ENCODE results near the gene ARFIP1. TPM values are rescaled to one million over a fixed set of nuclear protein-coding genes. Genes with fewer than 3 reads are reported as not detected.
"Not testable (repeated sequence)": the region's sequence is repeated elsewhere in the genome, so short reads cannot be mapped to it uniquely, and the experiment has no call there.

The ARFIP1 gene
- total RNA-seq, 1 donor from 2014 or later, result 37.6 TPM

DNA sequence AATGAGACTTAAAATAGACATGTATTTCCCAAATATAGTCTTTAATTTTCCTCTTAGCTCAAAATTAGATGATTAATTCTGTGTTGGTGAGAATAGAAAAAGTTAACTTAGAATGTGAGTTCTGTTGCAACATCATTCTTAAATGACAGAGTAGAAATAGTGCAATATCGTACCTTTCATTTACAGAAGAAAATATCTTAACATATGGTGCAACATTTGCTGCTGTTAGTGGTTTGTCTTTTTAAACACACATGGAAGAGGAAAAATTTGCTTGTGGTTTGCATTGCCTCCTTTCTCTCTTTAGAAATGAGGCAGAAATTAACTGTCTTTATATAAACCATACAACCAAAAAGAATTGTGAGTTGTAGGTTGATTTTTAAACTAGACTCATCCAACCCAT is 117.1 kb downstream of the ARFIP1 start:
- no peak for DNase-seq (ENCODE audit: low read depth, low spot score)

DNA sequence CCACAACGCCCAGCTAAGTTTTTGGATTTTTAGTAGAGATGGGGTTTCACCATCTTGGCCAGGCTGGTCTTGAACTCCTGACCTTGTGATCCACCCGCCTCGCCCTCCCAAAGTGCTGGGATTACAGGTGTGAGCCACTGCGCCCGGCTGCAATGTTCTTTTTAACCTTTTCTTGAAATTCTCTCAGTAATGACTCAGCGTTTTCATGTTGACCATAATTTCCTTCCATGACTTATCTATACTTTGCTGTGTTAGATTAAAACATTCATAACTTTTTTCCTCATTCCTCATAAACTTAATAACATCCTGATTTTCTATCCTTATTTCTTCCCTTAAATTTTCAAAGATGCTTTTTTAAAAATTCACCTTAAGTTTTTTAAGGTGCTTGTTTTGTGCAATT is 118.4 kb downstream of the ARFIP1 start:
- DNase-seq (ENCODE audit: low read depth, low spot score), result not testable (repeated sequence)

DNA sequence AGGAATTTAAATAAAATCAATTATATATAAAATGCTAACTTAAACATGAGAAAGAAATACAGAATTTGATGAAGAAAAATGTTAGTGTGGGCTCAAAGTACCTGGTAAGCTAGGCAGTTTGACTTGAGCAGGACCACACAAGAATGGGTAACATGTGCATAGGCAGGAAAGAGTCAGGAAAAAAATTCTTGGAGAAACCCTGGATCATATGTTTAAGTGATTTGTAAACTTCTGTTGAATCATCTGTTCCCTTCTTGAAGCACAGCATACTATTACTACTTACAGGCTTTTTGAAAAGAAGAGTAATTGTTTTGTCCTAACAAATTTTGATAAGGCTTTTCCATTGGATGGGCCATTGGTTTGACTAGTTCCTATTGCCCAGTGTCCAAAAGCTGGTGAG is 118.9 kb downstream of the ARFIP1 start:
- DNase-seq (ENCODE audit: low read depth, low spot score), result no peak

DNA sequence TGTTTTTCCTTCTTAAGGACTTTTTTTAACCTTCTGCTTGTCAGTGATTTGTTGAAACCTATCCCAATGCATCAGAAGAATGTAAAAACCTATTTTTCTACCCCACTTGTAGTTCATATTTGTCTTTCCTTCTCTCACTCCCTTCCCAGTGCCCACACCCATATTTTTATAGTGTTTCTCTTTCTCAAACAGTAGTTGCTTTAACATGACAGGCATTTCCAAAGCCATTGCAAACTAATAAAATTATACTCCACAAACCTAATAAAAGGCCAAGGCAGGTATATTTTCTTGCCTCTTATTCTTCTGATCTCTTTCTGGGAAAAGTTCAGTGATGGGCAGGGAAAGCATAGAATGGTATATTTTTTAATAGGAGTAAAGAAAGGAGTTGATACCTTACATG is 120.6 kb downstream of the ARFIP1 start:
- DNase-seq (ENCODE audit: low read depth, low spot score), result no peak

DNA sequence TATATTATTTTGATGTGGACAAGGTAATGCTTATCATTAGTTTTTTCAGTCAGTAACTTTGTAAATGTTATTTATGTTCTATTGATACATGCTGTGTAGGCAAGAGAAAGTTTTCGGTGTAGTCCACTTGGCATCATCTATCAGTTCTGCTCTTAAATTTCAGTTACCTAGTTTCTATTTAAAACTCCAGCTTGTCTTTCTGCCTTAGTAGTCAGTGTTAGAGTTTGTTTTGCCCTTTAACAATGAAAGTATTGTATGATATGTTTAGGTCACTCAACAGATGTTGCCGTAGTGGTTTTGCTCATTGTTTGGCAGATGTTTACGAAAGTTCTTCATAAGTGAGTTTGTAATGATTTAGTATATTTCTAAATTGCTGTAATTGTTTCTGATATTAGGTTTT is 121.5 kb downstream of the ARFIP1 start:
- no peak for DNase-seq (ENCODE audit: low read depth, low spot score)

DNA sequence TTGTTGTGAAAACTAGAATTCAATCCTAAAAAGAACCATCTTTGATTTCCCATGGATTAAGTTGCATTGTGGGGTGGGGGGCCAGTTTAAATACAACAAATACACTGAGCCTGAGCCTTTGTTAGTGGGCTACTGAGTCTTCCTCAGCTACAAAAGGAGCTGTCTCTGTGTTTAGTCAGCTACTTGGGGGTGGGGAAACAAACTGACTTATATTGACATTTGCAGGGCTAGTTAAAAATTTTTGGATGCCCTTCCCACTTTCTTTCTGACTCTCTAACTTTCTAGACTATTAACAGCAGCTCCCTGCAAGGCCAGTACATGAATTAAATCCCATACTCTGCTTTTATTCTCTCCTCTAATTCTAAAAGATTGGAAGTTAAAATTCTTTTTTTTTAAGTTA is 123.9 kb downstream of the ARFIP1 start:
- no peak for DNase-seq (ENCODE audit: low read depth, low spot score)

DNA sequence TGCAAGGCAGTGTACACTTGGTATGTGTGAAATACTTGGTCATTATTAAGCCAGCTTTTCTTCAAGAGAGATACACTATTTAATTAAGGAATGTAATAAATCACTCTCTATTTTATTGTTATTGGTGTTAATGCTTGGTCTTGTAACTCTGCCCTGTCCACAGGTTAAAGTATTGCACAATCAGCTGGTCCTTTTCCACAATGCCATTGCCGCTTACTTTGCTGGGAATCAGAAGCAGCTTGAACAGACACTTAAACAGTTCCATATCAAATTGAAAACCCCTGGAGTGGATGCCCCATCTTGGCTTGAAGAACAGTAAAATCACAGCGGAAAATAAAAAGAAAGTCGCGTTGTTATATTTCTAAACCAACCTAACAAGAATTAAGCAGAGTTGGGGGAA is 130.1 kb downstream of the ARFIP1 start:
- no peak for DNase-seq (ENCODE audit: low read depth, low spot score)

DNA sequence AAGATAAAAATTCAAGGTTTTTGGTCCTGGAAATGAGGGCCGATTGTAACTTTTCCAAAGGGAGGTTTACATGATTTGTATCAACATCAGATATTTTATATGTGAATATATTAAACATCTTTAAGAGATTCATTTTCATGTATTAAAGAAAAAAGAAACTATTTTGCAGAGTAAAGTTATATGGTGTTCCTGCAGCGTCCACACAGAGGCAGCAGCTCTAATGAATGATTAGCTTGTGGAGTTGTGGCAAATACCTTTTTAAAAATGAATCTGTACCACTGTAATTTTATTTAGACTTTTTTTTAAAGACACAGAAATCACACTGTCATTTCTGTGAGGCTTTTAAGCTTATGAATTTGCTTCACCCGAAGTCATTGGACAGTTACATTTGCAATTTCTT is 130.8 kb downstream of the ARFIP1 start:
- no peak for DNase-seq (ENCODE audit: low read depth, low spot score)

DNA sequence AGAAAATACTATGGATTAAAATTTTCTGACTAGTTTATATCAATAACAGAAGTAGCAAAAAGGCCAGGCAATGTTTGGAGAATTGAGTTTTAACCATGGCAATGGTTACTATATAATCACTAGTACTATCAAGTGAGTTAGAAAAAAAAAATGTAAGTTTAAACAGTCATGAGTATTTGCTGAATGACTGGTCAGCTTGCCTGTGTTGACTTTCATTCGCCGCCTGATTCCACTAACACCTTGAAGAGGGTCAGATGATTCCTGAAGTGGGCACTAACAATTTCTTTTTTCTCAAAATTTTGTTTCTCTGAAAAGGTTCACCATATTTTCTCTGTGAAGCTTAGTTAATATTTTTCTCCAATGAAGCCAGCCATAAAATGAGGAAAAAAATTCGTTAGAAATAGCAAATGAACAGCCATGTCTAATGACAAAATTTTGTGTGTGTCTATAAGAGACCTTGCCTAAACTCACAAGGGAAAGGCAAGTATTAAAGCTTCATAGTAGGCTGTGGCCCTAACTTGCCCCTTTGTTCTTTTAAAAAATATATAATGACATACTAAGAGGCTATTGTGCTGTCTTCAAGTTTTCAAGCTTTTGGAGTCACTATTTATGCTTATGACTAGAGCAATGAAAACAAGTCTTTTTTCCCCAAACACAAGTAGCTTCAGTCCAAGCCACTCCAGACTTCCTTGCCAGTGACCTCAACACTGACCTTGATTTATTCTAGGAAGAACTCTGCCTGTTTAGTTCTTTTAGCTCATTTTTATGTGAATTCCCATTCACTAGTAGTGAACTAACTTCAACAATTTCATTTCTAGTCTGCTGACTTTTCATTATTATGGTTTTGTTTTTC is 138.0 kb downstream of the ARFIP1 start:
- no peak for DNase-seq (ENCODE audit: low read depth, low spot score)

DNA sequence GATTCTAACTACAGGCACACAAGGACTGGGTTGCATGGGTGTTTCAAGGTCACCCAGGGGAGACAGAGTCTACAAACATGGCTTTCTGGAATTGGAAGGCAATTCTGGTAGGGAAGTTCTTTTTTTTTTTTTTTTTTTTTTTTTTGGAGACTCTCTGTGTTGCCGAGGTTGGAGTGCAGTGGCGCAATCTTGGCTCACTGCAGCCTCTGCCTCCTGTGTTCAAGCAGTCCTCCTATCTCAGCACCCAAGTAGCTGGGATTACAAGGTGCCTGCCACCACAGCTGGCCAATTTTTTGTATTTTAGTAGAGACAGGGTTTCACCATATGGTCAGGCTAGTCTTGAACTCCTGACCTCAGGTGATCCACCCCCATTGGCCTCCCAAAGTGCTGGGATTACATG is 140.1 kb downstream of the ARFIP1 start:
- DNase-seq (ENCODE audit: low read depth, low spot score), result no peak

DNA sequence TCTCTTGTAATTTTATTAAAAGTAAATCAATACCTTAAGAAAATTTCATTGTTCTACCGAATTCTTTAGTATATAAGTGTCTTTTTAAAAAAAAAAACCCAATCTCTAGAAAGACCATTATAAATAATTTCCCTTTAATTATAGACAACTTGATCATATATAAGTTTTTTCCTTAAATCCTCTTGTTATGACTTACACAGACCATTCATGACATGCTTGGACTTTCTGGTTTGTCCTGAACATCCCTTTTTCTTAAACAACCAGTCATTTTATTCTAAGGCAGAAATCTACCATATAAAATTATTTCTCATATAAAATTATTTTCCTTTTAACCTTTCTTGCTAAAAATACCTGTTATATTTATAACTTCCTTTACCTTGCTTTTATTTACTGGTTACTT is 141.0 kb downstream of the ARFIP1 start:
- DNase-seq (ENCODE audit: low read depth, low spot score), result no peak

DNA sequence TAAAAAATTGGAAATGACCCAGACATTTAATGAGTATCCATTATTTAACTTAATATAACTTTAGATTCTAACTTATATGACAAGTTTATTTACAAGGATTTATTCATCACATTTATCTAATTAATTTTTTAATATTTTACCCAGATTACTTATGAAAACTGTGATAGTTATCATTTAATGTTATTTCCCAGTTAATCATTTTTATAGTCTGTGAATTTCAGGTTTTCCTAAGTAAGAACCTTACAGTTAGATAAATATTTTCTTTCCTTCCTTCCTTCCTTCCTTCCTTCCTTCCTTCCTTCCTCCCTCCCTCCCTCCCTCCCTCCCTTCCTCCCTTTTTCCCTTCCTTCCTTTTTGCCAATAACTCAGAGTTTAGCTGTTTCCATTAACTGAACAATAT is 141.5 kb downstream of the ARFIP1 start:
- DNase-seq (ENCODE audit: low read depth, low spot score), result no peak

DNA sequence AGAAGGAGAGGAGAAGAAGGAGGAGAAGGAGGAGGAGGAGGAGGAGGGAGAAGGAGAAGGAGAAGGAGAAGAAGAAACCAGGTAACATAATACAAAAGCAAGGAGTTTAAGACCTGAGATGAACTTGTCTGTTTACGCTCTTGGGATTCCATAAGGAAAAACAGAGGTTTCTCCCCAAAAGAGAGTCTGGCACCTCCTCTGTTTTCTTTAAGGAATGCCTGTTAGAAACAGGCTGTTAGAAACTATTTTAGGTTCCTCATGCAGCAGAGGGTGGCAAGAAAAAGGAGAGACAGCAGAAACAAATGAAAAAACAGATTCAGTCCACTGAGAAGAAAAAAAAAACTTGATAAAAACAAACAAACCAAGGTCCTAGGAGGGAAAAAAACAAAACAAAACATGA is 146.1 kb downstream of the ARFIP1 start:
- no peak for DNase-seq (ENCODE audit: low read depth, low spot score)

DNA sequence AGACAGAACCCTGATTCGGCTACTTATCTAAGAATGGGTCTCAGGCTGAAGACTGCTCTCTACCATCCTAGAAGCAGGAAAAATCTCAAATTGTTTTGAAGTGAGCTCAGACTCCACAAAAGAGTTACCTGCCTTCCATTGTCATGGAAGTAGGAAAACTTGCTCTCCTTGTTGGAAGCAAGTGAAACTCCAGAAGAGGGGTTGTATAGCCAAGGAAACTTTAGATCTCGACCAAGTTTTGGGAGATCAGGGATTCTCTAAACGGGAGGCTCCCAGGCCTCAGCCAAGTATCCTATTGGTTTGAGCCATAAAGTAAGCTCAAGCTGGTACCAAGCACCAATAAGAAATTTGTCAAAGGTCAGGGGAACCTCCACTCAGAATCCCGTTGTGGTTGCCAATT is 147.2 kb downstream of the ARFIP1 start:
- DNase-seq (ENCODE audit: low read depth, low spot score), result no peak

DNA sequence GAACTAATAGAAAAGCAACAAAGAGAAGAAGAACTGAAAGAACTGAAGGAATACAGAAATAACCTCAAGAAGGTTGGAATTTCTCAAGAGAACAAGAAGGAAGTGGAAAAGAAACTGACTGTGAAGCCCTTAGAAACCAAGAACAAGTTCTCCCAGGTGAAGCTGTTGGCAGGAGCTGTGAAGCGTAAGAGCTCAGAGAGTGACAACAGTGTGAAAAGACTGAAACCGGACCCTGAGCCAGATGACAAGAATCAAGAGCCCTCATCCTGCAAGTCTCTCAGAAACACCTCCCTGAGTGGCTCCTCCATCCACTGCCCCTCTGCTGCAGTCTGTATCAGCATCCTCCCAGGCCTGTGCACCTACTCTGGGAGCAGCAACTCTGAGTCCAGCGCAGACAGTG is 148.0 kb downstream of the ARFIP1 start:
- no peak for DNase-seq (ENCODE audit: low read depth, low spot score)

DNA sequence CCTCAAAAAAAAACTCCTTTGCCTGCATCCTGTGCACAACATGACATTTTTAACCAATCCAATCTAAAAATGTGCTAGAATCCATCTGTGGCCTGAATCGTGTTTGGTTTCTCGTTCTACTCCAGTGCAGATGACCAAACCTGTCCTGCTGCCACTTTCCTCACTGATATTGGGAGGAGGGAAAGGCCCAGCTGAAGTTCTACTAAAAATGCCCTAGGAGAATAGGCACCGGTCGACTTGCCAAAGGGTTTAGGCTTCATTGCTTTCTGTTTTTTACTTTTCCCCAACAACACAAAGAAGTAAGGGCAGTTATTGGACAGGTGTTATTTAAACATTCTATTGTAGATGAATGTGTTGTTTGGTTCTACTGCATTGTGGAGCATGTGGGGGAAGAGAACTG is 148.5 kb downstream of the ARFIP1 start:
- no peak for DNase-seq (ENCODE audit: low read depth, low spot score)

DNA sequence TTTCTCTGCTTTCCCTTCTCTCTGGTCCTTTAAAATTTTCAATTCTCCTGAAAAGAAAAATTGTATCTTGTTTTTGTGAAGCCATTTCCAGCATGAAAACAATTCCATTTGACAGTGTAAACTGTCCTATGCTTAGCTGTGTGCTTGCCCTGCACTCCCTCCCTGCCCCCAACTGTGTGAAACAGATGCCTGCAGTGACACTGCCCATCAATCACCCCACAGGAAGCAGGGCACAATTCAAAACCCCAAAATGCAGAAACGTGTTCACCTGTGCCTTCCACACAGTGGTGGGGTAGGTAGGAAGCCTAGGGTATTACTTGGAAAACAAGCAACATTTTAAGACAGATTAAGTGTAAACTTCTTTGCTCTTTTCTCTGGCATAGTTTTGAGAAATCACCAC is 150.1 kb downstream of the ARFIP1 start:
- DNase-seq (ENCODE audit: low read depth, low spot score), result no peak

DNA sequence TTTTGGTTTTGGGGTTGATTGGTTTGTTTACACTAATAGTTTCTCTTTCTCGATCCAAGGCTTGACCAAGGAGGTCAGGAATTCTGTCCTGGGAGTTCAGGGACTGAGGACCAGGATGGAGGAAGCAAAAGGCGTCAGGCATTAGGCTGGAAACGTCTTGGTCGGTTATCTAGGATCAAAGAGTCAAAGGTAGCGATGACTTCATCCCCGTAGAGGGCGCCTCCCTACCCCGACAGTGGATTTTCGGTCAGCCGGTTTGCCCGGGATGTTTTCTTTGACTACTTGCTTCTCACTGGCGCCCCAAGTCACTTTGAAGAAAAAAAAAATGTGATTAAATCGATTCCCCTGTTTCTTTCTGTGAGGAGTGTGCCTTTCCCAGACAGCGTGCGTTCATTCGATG is 155.4 kb downstream of the ARFIP1 start:
- no peak for DNase-seq (ENCODE audit: low read depth, low spot score)

DNA sequence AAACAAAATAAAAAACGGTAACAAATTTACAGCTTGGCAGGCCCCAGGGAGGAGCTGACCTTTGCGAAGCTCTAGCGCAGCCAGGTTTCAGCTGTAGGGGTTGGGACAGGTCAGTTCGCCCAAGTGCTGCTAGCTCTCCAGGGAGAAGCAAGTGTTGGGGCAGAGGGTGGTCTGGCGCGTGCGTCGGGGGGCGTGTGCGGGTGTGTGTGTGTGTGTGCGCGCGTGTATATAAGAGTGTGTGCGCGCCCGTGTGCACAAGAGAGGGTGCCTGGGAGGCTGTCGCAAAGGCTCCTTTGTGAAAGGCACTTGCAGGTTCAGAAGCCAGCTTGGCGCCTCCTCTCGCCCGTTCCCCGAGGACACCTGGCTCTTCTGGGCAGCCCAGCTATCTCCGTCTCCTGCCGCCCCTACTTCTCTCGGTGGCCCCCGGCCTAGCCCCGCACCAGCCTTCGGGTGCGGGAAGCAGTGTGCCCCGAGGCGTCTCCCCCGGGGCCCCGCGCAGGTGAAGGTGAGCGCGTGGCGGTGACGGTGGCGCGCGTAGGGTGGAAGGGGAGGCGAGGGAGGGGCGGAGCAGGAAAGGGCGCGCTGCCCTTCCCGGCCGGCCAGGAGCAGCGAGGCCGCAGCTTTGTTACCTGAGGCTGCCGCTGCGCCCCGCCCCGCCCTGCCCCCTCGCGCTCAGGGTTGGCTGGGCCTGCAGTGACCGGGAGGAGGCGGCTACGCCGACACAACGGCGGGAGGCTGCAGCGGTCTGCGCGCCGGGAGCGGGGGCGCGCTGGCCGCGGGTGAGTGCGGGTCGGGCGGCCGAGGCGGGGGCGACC is 156.1 kb downstream of the ARFIP1 start, which contains the start of gene FHDC1:
FHDC1 (plus strand) TSS at position 693 of the 815 bp plus-strand sequence. CDS start 6,735 bp downstream, outside the sequence.
- DNase-seq (ENCODE audit: low read depth, low spot score), result no peak

DNA sequence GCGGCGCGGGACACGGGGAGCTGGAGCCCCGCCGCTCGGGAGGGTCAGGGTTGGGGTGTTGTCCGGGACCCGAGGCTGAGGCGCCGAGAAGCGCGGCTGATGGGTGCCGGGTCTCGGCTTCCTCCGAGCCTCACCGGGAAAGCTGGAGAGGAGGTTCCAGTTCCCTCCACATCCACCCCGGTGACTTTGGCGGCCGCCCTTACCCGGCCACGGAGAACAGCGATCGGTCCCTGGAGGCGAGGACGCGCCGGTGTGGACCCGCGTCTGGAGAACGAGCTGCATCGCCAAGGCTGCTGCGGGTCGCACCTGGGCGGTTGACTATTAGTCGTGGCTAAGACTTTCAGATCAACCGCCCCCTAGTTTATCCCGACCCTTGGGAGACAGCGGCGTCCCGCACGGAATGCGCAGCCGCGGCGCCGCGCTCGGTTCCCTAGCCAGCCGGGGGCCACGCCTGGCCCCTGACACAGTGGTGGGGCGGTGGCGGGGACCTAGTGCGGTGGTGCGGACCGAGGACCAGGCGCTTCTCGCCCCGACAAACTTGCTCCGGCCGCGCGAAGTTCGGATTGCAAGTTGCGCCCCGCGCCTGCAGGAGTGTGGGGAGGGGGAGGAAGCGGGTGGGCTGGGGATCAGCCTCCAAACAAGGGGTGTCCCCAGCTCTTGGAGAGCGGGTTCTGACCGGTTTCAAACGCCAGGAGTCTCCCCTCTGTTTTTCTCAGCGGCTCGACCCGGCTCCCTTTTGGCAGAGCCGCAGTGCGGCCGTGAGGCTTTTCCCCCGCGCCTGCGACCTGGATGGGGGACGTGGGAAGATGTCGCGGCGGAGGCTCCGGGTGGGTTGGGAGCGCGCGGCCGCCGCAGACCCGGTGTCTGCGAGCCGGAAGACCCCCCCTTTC is 156.9 kb downstream of the ARFIP1 start:
- DNase-seq (ENCODE audit: low read depth, low spot score), result no peak

DNA sequence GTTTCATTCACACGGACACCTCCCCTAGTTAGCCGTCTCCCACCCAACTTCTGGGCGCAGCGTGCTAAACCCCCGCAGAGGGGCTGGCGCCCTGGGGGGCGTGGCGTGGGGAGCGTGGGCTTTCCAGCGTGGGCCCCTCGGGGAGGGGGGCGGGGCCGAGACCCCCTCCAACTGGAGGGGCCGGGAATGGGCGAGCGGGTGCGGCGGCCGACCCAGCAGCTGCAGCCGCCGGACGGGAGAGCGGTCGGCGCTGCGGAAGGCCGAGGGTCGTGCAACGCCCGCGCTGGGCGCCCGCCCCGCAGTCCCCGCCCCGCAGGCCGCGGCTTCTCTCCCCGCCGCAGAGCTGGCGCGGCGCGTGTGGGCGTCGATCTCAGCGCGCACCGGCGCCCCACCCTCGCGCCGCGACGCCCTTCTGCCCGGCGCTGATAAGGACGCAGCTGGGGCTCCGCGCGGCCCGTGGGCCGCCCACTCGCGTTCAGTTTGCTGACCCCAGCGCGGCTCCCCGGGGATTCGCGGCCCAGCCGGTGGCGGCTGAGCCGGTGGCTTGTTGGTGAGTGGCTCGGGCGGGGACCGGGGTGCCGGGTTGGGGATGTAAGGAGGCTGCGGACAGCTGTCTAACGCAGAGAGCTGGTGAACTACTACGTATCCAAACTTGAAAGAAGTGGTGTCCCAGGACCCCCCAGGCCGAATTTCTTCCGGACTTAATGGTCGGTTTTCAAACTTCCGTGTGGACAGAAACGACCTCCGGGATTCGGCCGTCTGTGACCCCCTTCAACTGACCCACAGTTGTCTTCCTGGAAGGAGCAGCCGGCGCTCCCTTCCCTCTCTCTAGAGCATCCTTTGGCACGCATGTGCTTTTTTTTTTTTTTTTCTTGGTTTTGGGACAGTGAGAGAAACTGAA is 157.8 kb downstream of the ARFIP1 start:
- DNase-seq (ENCODE audit: low read depth, low spot score), result no peak
